Measurements from ENCODE around the gene TAP2. TPM values are rescaled to one million over a fixed set of nuclear protein-coding genes. Genes with fewer than 3 reads are reported as not detected.

Gene TAP2
- total and polyA plus RNA-seq, 10 of the 15 experiments (the other 5 are each of a cell fraction or from before 2014, with no cell fraction given) = 5.3 to 77.2 (median 35.3) TPM

GRCh38 chr6:32843979-32844838, 5.7 kb upstream of the TAP2 start, which contains the start of gene PSMB8 (continued):
- TF ChIP-seq PRDM15 (CRISPR knock-in tag; IDR thresholded peaks at IDR 0.05) (no peak), TBL1XR1 (IDR thresholded peaks at IDR 0.05; ENCODE audit: low read depth, low read length) (0 out of 2 replicates have a peak, but pooled peaks have one; percentile 42), GATAD2B (conservative IDR thresholded peaks at IDR 0.05; ENCODE audit: low read depth) (0 out of 2 replicates have a peak, but pooled peaks have one; percentile 46), HDGF (IDR thresholded peaks at IDR 0.05) (peak; percentile 93), MYC (IDR thresholded peaks at IDR 0.05; ENCODE audit: insufficient read depth, insufficient read length, insufficient replicate concordance, low read length, severe bottlenecking) (peak; percentile 83), WRNIP1 (IDR thresholded peaks at IDR 0.05; ENCODE audit: borderline replicate concordance, low read depth, low read length) (no peak), ELK1 (IDR thresholded peaks at IDR 0.05; ENCODE audit: low read depth, low read length) (no peak; the same call in 1 of the 2 replicates), HDAC6 (IDR thresholded peaks at IDR 0.05; ENCODE audit: unreplicated experiment) (peak; percentile 12), ATF7 (IDR thresholded peaks at IDR 0.05; ENCODE audit: low read depth) (peak; percentile 34; the same call in 1 of the 2 replicates), ZNF24 (IDR thresholded peaks at IDR 0.05) (no peak), ESRRA (IDR thresholded peaks at IDR 0.05; ENCODE audit: low read length) (no peak), ZBTB33 (IDR thresholded peaks at IDR 0.05) (no peak), GABPA (IDR thresholded peaks at IDR 0.05; ENCODE audit: low read depth) (no peak), JUND (IDR thresholded peaks at IDR 0.05; ENCODE audit: low read depth, low read length) (no peak), POLR2AphosphoS5 (IDR thresholded peaks at IDR 0.05; ENCODE audit: low read length) (peak; percentile 97), TCF12 (IDR thresholded peaks at IDR 0.05; ENCODE audit: low read depth, low read length) (0 out of 2 replicates have a peak, but pooled peaks have one; percentile 21), IRF4 (IDR thresholded peaks at IDR 0.05; ENCODE audit: low read depth, low read length) (peak; percentile 93), RCOR1 (conservative IDR thresholded peaks at IDR 0.05; ENCODE audit: low read depth, low read length) (no peak), NR2C2 (IDR thresholded peaks at IDR 0.05; ENCODE audit: borderline replicate concordance, control insufficient read depth, insufficient read length, low read depth) (no peak), SMAD5 (IDR thresholded peaks at IDR 0.05; ENCODE audit: low read depth) (peak; percentile 58), CHD4 (IDR thresholded peaks at IDR 0.05) (no peak), NR2F1 (conservative IDR thresholded peaks at IDR 0.05) (peak; percentile 72; the same call in 1 of the 2 replicates), TCF7 (IDR thresholded peaks at IDR 0.05; ENCODE audit: borderline replicate concordance) (no peak), SMARCA5 (IDR thresholded peaks at IDR 0.05) (0 out of 2 replicates have a peak, but pooled peaks have one; percentile 46)

Measured in GM12878 (cell line).